Glomerular endothelial cell (primary cell): Measurements from ENCODE around the gene WDR86. TPM values are rescaled to one million over a fixed set of nuclear protein-coding genes. Genes with fewer than 3 reads are reported as not detected.

Source experiments
- DNase-seq: peaks from one replicate; pipeline ENCODE4 v3.0.0-alpha.2; 2011; ENCODE audit warnings: low read depth, low spot score; ENCODE audit errors: extremely low read depth
- total RNA-seq: library from RNA; depleted of rRNA; stranded (reverse); fragments of >200 nt; gene quantifications from 2 replicates; pipeline ENCODE4 v1.2.3, GENCODE V29; 2015

The WDR86 gene
- total RNA-seq, 1 donor from 2014 or later: 4.3 TPM

DNA sequence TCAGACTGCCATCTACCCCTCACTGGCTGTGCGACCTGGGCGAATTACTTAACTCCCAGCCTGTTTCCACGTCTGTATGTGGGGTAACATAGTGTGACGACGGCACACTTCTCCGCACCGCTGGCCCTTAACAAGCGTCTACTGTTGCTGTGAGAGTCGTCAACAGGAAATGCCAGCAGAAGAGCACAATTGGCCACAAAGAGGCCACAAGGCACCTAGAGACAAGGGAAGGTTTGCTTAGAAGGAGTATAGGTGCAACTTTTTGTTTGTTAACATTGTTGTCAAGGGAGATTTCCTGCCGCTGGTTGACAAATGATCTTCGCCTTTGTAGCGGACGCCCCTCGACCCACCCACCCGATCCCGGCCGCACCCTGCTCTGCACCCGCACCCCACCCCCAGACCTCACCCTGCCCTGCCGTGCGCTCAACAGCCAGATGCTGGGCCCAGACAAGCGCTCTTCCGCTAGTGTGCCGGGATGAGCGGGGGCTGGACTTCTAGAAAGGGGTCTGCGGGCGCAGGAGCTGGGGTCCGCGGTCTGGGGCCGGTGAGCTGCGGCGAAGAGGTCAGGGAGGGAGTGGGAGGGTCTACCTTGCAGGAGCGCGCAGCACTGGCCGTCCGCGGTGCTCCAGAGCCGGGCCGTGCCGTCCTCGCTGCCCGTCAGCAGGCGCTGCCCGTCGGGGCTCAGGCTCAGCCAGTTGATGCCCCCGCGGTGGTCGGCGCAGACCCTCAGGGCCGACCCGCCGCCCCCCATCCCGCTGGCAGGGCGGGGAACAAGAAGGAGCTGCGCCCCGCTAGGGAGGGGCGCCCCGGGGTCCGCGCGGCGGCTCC lies 785 bp downstream of the WDR86 start:
- DNase-seq: no peak

DNA sequence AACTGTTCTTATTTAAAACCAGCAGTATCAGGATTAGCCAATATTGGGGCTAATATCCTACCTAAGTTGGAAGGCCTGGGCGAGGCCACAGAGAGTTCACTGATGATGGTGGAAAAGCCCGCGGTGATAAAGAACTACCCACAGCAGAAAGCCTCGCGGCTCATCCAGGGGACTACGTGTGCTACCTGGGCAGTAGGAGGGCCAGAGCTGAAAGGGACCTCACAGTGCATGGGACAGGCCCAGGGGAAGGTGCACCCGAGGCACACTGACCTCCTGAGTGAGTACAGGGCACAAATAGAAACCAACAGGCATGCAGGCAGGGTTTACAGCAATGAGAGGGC lies 1.4 kb downstream of the WDR86 start:
- DNase-seq: no peak

DNA sequence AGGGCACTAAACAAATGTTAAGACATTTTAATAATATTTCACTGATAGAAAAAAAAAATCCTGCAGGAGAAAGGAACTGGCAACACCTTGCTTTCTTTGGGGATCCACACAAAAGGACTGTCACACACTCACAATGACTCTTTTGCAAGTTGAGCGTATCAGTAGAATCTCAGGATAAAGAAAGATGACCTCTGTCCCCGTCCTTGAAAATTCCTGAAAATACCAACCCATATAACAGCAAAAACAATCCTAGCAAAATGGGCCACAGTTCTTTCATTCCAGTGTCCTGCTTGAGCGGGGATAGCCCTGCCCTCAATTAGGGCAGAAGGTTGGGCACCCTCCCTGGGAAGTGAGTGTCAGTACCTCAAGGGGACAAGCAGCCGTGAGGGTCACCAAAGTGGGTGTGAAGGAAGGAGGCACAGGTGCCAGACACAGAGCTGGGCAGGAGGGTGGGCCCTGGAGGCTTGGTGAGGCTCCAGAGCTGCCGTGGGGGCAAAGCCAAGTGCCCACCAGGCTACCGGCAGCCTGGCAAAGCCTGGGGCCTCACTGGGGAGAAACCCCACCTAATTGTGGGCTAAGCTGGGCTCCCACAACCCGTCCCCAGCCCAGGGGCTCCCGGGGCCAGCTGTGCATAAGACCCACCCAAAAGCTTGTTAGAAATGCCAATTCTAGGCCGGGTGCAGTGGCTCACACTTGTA lies 2.8 kb downstream of the WDR86 start:
- no peak for DNase-seq

DNA sequence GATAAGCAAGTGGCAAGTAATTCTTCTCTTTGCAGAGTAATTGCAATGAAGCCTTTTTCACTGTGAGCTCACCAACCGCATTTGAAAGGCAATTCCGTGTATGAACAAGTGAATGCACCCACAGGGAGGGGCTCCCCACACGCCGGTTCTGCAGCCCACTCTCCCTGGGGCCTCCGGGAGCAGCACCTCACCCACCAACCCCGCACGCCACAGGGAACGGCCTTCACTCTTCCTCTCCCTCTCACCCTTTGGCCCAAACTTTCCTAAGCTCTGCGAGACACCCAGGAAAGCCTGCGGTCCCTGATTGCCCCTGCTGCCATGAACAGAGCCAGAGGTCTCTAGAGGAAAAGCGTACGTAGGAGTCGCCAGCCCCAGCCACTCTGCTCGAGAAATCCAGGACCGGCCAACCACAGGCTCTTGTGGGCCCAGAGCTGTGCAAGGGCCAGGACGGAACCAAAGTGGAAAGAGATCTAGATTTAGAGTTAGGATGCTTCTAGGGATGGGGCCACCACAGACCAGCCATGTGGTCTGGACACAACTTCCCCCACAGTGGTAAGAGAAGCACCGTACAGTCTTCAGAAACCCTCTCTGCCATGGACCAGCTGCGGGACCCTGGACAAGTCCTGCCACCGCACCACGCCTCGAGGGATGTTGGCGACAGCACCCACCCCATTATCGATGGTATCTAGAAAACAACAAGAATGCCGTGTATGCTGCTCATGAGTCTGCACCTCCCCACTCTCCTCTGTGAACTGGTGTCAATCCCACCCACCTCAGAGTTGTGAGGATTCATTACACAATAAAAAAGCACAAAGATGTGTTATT lies 3.6 kb downstream of the WDR86 start:
- no peak for DNase-seq

DNA sequence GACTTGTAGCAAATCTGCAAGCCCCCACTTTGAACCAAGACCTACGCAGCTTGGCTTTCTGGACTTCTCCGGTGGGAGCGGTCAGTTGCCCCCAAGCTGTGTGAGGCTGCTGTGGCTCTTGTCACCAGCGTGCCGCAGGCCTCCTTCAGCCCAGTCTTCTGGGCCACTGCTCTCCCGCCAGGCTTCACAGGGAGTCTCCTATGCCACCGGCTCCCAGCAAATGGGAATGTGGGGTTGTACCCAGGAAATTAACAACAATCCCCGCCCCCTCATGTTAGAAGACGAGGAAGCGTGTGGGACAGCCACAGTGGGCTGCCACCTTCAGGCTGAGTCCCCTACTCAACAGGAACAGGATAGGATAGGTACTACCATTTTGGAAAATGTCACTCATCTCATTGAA lies 4.2 kb downstream of the WDR86 start:
- no peak for DNase-seq

DNA sequence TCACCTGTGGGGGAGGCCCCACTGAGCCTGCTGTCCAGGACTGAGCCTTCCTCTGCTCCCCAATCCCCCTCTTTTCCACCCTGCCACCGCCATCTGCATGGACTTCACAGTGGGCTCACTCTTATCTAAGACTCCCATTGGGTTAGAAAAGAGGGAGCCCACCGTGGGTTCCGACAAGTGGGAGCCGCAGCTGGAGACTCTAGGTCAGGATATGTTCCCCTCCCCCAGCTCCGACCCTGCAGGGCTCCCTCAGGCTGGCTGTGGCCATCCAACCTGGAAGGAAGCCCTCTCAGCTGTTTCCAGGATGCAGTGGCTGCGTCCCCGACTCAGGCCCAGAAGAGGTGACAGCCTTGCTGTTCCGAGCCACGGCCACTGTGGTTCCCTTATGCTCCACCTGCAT lies 4.8 kb downstream of the WDR86 start:
- no peak for DNase-seq

DNA sequence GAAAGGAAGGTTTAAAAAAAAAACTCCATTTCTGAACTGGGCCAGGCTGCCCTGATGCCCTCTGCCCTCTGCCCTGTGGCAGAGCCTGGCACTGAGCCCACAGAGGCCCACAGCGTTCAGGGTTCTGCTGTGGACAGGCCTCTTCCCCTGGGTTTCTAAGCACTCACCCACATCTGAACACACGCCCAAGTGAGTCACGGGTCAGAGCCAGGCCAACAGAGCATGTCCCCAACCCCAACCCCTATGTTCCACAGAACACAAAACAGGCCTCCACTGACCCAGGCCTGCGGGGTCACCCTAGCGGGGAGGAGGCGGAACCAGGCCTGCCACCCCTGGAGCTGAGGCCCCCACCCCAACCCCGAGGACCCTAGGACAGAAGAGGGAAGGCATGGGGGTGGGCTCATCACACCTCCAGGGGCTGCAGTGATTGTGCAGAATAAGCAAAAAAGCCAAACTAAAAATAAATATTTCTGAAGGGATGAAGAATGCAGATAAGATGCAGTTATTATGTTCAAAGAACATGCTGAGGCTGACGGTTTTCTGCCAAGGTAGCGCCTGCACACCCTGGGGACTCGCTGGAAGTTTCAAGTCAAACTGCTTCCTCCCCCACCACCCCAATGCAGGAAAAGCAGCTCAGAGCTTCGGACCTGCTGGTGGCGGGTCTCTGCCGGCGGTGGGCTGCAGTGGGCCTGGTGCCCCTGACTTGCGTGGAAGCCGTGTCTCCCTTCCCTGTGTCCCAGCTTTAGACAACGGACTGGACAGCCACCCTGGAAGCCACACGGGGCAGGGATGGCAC lies 5.4 kb downstream of the WDR86 start:
- no peak for DNase-seq

DNA sequence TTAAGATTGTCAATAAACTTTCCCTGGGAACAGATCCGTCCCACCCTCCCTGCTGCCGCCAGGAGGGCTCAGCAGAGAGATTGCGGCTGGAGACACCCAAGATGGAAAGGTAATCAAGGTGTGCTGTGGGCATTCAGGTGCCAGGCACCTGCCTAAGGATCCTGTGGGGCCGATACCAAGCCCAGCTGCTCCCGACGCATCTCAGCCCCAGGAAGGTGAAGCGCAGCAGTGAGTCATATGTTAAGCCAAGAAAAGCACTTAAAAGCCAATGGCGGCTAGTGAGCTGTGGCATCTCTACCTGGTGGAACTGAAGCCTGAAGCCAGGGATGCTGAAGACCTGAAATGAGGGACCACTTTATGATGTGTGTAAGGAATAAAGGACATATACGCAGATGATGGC lies 6.1 kb downstream of the WDR86 start:
- DNase-seq: no peak

DNA sequence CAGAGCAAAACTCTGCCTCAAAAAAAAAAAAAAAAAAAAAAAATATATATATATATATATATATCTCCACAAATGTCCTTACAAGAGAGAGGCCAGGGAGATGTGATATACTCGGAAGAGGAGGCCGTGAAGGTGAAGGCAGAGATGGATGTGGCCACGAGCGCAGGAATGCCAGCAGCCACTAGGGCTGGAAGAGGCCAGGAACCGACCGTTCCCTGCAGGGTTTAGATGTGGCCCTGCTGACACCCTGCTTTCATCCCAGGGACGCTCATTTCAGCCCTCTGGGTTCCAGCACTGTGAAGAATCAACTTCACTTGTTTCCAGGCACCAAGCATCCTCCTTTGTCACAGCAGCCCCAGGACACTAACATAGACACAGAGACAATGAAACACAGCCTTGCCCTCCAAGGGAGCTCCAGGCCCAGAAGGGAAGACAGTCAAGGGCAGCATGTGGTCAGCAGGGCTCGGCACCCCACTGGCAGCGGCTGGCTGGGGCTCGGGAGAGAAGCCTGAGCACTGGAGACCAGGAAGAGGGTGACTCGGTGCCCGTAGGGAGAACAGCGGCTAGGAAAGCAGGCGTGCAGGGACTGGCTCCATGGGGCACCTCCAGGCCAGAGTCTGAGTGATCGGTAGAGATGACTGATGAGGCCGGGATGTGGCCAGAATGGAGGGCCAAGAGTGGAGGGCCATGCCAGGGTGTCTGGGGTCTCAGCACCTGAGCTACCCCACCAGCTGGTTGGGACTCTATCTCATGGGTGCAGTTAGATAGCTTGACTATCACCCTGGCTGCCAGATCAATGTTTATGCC lies 7.6 kb downstream of the WDR86 start:
- no peak for DNase-seq

DNA sequence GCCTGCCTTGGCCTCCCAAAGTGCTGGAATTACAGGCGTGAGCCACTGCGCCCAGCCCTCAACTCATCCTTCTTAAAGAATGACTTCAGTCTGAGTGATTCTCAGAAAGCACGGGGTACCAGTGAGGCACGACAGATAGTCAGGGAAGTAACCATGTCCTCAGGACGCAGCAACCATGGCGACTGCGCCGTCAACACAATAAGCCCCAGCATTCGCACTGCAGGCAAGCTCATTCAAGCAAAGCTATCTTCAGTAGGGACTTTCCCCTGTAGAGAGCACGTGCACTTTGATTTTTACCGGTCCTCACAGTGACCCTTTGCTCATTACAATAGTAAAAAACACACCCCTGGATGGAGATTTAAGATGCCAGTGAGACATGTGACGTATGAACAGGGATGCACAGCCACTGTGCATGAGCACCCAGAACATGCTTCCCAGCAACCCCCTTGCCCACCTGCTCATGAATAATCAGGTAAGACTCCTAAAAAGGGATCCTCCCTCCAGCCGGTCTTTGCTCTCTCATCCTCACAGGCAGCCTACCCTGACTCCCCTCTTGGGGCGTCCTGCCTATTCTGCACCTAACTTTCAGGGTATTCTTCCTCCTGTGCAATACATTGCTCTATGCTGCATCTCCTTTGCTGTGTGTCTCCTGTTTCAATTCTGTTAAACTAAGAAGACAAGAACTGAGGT lies 9.1 kb downstream of the WDR86 start:
- no peak for DNase-seq

DNA sequence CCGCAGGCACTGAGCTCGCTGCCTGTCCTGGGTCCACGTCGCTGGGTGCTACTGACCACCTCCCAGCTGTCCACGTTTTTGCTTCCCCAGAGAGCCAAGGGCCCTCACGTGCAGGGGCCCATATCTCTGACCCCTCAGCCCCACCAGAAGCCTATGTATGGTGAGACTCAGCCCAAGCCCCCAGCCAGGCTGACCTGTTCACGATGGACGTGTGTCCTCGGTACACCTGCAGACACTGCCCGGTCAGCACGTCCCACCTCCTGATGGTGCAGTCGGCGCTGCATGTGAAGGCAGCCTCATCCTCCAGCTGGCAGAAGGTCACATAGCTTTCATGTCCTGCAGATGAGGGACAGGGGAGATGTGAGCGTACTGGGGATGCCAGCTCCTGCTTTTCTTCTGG lies 9.9 kb downstream of the WDR86 start:
- no peak for DNase-seq

DNA sequence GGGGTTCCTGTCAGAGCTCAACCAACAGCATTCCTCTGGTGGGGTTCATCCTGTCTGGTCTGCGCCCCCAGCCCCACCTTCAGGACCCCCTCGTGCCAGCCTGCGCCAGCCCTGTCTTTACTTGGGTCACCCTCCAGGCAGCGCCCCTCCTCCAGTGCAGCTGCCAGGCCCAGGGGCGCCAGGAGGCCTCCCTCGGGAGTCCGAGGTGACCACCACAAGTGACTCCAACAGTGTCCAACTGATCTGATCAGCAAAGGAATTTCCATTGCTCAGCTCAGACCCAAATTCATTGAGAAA lies 10.6 kb downstream of the WDR86 start:
- no peak for DNase-seq

DNA sequence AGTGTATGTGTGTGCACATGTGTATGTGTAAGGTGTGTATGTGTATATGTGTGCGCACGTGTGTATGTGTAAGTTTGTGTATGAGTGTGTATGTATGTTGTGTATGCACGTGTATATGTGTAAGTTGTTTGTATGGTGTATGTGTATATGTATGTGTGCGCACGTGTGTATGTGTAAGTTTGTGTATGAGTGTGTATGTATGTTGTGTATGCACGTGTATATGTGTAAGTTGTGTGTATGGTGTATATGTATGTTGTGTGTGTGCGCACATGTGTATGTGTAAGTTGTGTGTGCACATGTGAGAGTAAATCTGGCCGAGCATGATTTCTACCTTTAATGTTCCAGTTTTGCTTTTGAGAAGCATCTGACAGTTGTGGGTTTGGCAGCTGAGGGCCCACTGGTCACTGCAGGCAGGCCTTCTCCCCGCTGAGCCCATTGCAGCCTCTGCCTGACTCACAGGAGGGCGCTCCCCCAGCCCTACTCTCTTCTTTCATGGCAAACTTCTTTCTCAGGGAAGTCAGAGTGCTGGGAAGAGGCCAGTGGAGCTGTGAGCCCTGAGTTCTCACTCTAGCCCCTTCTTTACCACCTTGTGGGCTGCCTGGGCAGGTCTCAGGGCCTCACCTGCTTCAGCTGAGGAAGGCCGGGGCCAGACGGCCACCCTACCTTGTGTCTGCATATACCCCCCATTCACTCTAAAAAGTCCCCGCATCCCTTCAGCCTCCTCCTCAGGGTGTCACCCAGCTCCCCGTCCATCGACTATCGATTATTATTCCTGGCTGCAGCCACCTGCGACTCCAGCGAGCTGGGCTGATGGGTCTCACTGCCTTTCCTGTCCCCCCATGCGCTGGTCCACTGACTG lies 11.2 kb downstream of the WDR86 start:
- no peak for DNase-seq

DNA sequence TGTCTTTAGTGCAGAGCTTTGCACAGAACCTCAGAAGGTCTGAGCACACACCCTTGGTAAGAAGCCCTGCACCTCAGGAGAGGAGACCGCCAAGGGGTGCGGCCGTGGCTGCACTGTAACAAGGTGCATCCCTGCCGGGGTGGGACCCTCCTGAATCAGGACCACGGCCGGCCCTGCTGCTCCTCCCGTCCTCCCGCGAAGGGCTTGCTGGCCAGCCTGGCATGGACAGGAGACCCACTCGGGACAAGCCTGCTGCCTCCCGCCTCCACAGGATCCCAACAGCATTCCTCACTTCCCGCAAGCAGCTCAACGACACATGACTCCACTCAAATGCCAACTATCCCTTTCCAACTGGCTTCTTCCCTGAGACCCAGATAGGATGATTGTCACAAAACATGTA lies 12.8 kb downstream of the WDR86 start:
- DNase-seq: no peak

DNA sequence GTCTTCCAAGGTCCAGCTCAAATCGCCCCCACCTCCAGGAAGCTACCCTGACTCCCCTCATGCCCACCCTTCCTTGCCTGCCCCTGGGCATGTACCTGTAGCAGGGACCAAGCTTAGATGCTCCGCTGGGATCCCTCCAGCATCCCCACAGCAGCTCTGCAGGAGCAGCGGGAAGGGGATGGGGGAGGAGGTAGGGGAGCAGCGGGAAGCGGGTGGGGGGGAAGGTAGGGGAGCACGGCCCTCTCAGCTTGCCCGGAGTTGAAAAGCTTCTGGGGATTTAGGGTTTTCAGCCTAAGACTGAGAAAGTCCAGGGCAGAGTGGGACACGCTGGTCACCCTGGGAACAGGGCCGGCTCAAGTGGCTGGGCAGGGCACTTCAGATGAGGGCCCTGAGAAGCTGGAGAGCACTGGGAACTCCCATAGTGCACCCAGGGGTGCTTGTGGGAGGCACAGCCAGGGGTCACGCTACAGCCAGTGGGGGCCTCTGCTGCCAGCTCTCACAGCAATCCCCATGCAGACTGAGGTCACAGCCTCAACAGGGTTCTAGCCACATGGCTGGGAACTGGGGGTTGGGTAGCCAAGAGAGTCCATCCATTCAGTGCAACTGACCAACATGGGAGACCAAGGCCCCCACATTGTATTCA lies 13.4 kb downstream of the WDR86 start:
- no peak for DNase-seq

DNA sequence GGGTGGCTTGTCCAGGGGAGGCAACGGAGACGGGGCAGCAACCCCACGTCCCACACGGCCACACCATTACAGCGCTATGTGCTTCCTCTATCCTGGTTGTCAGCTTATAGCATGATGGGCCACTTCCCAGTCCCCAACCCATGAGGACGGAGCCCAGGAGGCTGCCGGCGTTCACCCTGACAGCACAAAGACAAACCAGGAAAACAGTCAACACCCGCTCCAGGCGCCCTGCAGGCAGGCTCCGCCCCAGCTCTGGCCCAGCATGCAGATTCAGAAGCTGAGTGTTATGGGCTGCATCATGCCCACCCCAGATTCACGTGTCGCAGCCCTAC lies 14.8 kb downstream of the WDR86 start:
- no peak for DNase-seq

DNA sequence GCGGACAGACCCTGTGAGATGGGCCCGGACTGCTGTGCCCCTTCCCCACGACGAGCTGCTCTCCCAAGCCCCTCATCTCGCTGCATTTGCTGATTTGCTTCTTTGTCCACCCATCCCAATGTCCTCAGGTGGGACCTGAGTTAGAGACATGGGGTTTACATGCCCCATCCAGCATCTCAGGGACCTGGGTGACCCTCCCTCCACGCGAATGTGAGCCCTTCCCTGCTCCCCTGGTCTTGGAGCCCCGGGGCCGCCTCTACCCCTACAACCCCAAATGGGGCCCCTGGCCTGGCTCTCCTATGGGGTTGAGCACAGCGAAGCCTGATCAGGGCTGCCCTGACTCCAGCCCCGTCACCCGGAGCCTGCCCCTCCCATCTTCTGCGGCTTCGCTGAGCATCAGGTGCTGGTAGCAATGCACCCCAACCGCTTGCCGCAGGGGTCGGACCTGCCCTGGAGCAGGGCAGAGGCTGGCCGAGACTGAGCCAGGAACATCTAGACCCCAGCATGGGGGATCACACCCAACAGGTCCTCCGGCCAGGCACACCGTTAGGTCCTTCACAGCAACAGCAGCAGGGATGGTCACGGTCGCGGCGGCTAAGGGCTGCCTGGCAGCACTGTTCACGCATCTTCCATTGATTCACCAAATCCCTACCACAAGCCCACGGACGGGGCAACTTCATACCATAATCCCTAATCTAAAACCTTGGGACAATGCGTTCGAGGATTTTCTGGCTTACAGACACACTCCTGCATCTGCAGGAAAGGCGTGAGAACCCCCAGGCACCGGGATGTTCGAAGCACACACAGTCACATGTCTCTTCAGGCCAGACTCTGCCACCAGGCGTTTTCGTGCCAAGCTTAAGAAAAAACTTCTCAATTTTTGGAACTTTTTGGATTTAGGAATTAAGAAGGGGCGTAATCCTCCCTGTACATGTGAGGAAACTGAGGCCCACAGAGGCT lies 15.5 kb downstream of the WDR86 start:
- DNase-seq: no peak
